ENCODE results near the gene TNNC2. TPM values are rescaled to one million over a fixed set of nuclear protein-coding genes. Genes with fewer than 3 reads are reported as not detected.
"Not testable (repeated sequence)": the region's sequence is repeated elsewhere in the genome, so short reads cannot be mapped to it uniquely, and the experiment has no call there.

The TNNC2 gene
- 8,101 TPM for polyA plus RNA-seq (ENCODE audit: insufficient read length)

DNA sequence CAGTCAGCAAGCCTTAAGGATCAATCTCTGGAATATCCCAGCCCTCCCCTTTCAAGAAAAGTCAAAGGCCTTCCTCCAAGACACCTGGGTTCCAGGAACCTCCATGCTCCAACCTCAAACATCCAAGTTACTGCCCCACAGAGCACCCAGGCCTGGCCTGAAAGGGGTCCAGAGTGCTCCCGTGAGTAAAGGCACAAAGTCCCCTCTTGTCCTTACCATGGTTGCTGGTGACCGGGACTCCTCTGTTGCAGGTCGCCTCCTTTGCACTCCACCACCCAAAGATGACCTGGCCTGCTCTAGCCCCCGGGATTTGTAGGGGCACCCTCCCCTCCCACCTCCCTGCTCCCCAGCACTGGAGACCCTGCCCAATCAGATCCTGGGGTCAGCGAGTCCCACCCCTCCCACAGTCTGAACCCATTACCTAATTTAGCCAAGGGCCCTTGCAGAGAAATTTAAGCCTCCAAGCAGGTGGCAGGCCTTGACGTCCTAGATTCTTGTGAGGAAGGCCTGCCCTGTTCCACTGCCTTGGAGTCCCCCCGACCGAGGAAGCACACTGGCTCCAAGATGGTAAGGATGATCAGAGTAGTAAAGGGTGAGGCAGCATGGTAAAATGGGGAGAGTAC lies at the start of gene TNNC2:
TNNC2 (minus strand) TSS at position 283 of the 623 bp plus-strand sequence; CDS start at position 219, 64 bp downstream.
- no peak for DNase-seq (ENCODE audit: low read depth)

GRCh38 chr20:45874576-45874975 lies 47.5 kb upstream of the TNNC2 start:
- no peak for DNase-seq (ENCODE audit: low read depth)

DNA sequence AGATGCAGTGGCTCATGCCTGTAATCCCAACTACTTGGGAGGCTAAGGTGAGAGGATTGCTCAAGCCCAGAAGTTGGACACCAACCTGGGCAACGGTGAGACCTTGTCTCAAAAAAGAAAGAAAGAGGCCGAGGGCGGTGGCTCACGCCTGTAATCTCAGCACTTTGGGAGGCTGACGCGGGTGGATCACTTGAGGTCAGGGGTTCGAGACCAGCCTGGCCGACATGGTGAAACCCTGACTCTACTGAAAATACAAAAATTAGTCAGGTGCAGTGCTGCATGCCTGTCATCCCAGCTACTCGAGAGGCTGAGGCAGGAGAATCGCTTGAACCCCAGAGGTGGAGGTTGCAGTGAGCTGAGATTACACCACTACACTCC lies 47.0 kb upstream of the TNNC2 start:
- not testable (repeated sequence) for DNase-seq (ENCODE audit: low read depth)

DNA sequence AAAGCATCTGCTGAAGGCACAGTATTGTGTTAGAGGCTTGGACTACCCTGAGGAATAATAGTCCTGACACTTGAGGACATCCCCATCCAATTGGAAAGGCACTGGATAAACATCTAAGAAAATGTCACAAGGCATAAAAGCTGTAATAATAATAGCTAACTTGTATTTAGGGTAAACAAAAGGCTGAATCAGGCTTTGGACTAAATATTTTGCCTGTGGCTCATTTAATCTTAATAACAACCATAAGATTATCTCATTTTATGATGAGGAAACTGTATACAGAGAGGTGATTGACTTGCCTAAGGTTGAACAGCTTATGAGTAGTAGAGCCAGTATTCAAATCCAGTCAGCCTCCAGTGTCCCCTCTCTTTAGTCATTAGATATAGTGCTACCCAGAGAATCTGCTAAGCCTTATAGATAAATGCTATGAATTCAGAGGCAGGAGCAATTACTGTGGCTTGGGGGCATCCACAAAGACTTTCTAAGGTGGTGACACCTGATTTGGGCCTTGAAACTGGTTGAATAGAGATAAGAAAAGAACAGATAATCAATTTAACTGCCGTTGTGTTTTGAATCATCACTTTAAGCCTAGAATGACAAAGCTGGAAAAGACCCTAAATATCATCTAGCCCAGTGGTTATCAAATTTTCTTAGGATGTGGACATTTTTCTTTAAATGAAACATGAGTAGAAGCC lies 46.4 kb upstream of the TNNC2 start:
- DNase-seq (ENCODE audit: low read depth), result no peak

GRCh38 chr20:45872626-45873025 lies 45.5 kb upstream of the TNNC2 start:
- no peak for DNase-seq (ENCODE audit: low read depth)

- no peak for DNase-seq (ENCODE audit: low read depth)
These were observed 40.7 kb upstream of the TNNC2 start for GRCh38 chr20:45867819-45868176.

- DNase-seq (ENCODE audit: low read depth), result no peak
These were observed 40.2 kb upstream of the TNNC2 start for GRCh38 chr20:45867136-45867818.

DNA sequence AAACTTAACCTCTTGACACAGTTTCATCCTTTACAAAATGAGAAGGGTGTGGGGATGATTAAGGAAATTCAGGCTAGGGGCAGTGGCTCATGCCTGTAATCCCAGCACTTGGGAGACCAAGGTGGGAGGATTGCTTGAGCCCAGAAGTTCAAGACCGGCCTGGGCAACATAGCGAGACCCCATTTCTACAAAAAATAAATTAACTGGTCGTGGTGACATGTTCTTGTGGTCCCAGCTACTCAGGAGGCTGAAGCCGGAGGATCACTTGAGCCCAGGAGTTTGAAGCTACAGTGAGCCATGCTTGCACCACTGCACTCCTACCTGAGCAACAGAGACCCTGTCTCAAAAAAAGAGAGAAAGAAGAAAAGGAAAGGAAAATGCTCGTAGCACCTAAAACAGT lies 39.3 kb upstream of the TNNC2 start:
- DNase-seq (ENCODE audit: low read depth), result no peak

DNA sequence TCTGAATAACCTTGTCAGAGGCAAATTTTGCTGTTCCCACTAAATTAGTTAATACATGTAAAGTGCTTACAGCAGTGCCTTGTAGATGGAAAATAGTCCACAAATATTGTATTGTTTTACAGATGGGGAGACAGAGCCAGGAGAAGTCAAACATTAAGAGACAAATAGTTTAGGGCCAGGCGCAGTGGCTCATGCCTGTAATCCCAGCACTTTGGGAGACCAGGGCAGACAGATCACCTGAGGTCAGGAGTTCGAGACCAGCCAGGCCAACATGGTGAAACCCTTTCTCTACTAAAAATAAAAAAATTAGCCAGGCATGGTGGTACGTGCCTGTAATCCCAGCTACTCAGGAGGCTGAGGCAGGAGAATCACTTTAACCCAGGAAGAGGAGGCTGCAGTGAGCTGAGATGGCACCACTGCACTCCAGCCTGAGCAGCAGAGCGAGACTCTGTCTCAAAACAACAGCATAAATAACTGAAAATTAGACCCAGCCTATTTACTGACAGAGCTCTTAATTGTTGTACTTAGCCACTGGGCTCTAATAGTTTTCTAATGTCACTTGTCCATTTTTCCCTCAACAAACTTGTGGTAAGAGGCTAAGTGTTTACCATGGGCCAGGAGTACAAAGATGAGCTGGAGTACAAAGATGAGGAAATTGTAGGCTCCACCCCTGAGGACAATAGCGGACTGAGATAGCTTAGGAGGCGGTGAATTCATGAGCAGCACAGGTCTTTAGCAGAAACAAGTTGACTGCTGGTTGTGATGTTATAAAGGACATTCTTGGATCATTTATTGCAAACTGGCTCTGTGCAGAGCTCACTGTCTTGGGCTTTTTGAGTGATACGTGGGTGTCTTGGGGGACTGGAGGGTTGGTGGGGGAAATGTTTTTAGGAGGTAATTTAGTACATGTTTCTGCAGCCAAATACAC lies 36.7 kb upstream of the TNNC2 start:
- DNase-seq (ENCODE audit: low read depth), result no peak

DNA sequence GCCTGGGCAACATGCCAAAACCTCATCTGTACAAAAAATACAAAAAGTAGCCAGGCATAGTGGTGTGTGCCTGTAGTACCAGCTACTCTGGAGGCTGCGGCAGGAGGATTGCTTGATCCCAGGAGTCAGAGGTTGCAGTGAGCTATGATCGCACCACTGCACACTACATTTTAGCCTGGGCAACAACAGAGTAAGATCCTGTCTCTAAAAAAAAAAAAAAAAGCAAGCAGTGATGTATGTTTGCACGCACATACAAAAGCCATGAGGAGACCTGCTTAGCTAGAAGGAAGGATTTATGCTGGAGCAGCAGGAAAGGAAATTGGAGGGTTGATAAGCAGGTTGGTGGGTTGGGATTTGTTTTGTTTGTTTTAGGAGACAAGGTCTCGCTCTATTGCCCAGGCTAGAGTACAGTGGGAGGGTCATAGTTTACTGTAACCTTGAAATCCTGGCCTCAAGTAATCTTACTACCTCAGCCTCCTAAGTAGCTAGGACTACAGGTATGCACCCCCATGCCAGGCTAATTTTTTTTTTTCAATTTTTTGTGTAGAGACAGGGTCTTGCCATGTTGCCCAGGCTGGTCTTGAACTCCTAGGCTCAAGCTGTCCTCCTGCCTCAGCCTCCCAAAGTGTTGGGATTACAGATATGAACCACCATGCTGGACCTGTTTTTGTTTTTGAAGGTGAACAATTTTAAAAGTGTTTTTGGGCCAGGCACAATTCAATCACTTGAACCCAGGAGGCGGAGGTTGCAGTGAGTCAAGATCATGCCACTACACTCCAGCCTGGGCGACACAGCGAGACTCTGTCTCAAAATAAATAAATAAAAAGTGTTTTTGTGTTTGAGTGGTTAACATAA lies 34.3 kb upstream of the TNNC2 start:
- DNase-seq (ENCODE audit: low read depth), result no peak

DNA sequence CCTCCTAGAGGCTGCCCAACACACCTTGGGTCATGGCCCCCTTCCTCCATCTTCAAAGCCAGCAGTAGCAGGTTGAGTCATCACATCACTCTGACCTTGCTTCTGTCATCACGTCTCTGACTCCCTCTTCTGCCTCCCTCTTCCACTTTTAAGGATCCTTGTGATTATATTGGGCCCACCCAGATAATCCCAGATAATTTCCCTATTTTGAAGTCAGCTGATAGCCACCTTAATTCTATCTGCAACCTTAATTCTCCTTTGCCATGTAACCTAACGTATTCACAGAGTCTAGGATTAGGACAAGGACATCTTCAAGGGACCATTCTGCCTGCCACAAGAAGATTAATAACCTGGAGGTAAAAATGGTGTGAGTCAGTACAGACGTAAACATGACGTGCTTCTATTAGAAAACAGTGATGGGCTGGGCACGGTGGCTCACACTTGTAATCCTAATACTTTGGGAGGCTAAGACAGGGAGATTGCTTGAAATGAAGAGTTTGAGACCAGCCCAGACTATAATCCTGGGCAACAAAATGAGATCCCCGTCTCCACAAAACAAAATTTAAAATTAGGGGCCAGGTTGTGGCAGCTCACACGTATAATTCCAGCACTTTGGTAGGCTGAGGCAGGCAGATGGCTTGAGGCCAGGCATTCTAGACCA lies 33.6 kb upstream of the TNNC2 start:
- DNase-seq (ENCODE audit: low read depth), result no peak

DNA sequence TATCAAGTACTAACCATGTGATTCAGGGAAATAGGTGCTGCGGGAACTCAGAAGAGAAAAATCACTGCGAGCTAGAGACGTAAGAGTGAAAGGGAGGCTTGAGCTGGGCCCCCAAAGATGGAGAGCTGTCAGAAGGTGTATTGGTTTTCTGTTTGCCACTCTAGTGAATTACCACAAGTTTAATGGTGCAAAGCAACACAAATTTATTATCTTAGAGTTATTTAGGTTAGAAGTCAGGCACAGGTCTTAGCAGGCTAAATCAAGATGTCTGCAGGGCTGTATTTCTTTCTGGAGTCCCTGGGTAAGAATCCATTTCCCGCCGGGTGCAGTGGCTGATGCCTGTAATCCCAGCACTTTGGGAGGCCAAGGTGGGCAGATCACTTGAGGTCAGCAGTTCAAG lies 32.8 kb upstream of the TNNC2 start:
- DNase-seq (ENCODE audit: low read depth), result no peak

DNA sequence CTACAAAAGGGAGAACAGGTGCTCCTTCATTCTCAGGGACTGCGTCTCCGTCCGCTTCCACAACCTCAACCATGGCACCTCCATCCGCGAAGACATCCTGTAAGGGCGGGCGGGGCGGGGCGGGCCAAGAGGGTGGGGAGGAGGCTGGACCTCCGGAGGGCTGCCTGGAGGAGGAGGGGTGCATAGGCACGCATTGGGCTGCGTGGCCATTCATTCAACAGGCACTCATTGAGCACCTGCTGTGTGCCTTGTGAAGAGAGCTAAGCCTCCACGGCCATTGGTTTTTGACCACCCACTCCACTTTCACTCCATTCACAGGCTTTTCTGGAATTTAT lies 30.7 kb upstream of the TNNC2 start:
- DNase-seq (ENCODE audit: low read depth), result no peak

DNA sequence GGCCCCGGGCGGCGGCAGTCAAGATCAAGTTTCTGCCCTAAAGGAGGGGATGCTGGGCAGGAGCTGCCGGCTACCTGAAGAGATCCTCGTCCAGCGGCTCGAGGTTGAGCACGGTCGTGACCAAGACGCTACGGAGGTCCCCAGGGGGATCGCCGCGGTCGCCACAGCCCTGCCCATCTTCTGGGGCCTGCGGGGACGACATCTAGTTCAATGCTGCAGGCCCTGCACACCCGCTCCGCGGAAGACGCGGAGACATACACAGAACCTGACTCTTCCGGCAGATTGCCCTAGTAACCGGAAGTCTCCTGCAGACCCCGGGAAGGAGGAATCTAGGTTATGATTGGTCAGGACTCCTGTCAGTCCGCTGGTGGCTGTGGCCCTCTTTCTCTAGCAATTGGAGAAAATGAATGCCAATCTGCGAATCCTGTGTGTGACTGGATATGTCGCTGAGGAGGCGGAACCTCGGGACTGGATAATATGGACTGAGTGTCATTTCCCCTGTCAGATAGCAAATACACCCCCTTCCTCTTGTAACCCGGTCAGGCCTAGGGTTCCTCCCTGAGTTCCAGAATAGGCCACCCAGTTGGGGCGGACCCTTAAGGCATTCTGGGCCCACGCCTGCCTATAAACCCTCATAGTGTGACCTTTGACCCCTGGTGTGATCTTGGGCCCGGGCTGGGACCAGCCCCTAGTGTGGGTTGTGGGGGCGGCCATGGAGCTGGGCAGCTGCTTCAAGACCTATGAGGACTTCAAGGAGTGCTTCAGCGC lies 30.2 kb upstream of the TNNC2 start, which contains the start of the genes ACOT8 and ZSWIM3:
ACOT8 (minus strand) TSS at position 279 of the 768 bp plus-strand sequence; CDS start at position 202, 77 bp downstream.
ZSWIM3 (plus strand) TSS at position 501 of the 768 bp plus-strand sequence; CDS start at position 713, 212 bp downstream.
- DNase-seq (ENCODE audit: low read depth), result peak; percentile 100

DNA sequence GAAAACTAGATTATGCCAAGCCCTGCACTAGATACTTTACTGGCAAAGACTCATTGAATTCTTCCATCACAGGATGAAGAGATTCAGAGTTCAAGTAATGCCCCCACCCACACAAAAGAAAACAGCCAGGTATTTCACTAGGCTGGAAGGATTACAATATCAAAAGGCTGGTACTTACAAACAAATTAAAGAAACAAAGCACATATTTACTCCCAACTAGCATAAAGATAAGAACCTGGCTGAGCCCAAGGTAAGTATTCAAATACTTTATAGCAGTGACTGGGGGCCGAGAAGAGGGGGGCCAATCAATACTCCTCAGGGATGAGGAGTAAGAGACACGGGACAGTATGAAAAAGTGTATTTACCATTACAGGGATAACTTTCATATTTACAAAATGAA lies 26.4 kb upstream of the TNNC2 start:
- DNase-seq (ENCODE audit: low read depth), result no peak

- DNase-seq (ENCODE audit: low read depth), result no peak
These were observed 25.2 kb upstream of the TNNC2 start for GRCh38 chr20:45852326-45852725.

DNA sequence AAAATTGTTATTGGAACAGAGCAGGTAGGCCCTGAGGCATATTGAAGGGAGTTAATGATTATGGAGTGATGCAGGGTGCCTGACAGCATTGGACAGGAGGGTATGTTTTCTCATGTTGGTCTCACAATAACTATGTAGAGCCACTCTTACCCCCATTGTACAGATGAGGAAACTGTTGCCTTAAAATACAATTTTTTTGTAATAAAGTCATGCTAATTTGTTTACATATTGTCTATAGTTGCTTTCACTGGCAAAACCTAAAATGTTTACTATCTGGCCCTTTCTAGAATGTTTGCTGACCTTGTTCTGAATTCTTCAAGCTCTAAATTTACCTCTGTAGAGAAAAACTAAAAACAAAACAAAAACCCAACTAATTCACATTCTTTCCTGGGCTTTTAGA lies 24.4 kb upstream of the TNNC2 start:
- DNase-seq (ENCODE audit: low read depth), result no peak

GRCh38 chr20:45850926-45851325 lies 23.8 kb upstream of the TNNC2 start:
- DNase-seq (ENCODE audit: low read depth), result no peak

- DNase-seq (ENCODE audit: low read depth), result no peak
These were observed 23.1 kb upstream of the TNNC2 start for GRCh38 chr20:45850238-45850637.

All from forelimb muscle (tissue), 1 donor.